Measurements from ENCODE around the gene NWD2.

The NWD2 gene

DNA sequence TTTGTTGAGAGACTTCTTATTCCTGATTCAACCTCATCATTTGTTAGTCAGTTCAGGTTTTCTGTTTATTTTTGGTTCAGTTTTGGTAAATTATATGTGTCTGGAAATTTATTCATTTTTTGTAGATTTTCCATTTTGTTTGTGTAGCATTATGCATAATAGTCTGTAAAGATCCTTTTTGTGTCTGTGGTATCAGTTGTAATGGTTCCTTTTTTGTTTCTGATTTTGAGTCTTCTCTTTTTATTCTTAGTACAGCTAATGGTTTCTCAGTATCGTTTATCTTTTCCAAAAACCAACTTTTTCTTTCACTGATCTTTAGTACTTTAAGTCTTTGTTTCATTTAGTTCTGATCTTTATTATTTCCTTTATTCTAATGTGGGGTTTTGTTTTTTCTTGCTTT is 61.4 kb downstream of the NWD2 start:
- no peak for DNase-seq

- DNase-seq = no peak
These were observed 72.6 kb downstream of the NWD2 start for GRCh38 chr4:37317104-37317643.

DNA sequence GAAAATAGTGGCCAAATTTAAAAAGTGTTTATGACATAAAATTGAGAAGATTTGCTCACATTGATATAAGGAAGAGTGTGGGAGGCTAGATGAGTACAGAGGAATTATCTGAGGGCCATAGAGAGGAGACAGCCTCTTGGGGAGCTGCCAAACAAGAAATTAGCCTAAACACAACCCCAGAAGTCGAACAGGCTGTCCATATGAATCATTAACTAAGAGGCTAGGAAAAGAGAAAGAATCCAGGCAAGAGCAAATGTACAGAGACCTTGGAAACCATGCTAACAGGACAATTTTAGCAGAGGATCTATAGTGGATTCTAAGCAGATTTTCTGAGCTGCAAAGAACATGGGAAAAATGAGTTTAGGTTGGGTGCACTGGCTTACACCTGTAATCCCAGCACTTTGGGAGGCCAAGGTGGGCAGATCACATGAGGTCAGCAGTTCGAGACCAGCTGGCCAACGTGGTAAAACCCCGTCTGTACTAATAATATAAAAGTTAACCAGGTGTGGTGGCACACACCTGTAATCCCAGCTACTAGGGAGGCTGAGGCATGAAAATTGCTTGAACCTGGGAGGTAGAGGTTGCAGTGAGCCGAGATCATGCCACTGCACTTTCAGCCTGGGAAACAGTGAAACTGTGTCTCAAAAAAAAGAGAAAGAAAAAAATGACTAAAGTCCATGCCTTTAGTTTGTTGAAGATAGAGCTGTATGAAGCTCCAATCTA is 76.1 kb downstream of the NWD2 start:
- DNase-seq = no peak

- DNase-seq = no peak
These were observed 77.6 kb downstream of the NWD2 start for GRCh38 chr4:37322122-37322521.

GRCh38 chr4:37324546-37324945 is 80.0 kb downstream of the NWD2 start:
- DNase-seq = no peak

GRCh38 chr4:37326852-37327251 is 82.3 kb downstream of the NWD2 start:
- DNase-seq = no peak

DNA sequence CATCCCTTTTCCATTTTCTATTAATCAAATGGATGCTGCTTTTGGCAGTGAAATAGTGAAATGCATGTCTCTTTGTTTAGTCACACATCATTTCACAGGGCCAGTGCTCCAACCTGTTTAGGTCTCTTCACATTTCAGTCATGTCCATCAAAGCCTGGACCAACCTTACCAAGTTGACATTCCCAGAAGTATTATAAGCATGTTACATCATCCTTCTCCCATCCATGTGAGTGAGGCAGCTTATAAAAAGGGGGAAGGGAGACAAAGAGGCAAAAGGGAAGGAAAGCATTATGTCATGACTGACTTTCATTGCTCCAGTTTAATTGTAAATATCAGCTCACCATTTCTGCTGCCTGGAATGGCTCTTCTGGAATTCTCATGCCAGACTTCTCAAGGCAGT is 94.4 kb downstream of the NWD2 start:
- DNase-seq = no peak

GRCh38 chr4:37358748-37359147 is 114.2 kb downstream of the NWD2 start:
- no peak for DNase-seq

- no peak for DNase-seq
These were observed 114.7 kb downstream of the NWD2 start for GRCh38 chr4:37359261-37359660.

DNA sequence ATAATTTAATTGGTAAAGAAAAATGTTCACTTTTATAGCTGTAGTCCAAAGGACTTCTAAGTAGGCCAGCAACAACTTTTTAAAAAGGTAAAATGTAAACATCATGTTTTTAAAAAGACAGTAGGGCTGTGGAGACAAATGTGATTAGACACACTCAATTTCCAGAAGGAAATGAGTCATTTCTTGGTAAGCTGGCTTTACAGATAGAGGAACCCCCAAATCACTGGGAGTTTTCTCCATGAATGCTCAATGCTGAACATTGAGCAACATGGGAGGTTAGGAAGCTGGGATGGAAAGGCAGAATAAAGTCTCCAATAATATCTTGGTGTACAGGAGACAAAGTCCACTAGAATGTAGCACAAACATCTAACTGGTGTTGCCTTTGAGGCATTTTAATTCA is 121.3 kb downstream of the NWD2 start:
- no peak for DNase-seq

DNA sequence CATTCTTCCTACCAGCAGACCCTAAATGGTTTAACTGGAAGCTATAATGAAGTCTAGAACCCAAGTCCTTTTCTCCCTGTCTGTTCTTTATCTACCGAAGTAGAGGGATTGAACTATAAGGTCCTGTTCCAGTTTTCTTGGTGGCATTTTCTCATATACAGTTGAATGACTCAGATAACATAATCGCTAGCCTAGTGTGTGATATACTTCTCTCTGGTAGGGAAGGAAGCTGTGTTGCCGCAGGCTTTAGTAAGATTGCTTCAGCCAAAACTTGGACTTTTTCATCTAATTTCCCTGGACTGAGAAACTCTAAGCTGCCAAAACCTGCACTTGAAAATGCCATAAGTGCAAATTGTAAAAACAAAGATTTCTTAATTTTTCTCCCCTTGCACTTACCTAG is 123.4 kb downstream of the NWD2 start:
- no peak for DNase-seq

- DNase-seq = no peak
These were observed 125.5 kb downstream of the NWD2 start for GRCh38 chr4:37370052-37370451.

DNA sequence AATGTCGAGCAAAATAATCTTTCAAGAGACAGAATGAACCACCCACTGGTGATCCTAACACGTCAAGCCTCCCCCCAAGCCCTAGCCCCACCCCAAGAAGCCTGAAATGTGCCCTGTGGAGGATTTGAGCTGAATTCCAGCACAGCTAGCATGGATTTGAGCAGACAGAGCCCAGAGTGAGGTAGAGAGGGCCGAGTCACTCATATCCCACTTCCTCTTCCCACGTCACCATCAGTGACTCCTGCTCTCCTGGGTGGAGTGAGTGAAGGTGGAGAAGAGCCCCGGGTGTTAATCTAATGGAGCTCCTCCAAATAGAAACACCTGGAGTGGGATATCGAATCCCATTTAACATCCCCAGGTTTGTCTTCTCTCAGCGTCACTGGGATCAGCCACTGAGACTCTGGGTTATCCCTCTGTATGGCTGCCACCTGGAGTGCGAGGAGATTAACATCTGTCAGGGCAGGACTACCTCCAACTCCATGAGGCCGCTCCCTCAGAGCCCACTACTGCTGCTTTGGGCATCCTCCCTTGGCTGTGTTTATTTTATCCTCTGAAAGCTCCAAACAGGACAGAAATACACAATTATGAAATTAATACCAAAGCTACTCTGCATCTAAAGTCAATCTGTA is 136.6 kb downstream of the NWD2 start:
- no peak for DNase-seq

- peak; percentile 36 for DNase-seq
These were observed 139.2 kb downstream of the NWD2 start for GRCh38 chr4:37383579-37384229.

DNA sequence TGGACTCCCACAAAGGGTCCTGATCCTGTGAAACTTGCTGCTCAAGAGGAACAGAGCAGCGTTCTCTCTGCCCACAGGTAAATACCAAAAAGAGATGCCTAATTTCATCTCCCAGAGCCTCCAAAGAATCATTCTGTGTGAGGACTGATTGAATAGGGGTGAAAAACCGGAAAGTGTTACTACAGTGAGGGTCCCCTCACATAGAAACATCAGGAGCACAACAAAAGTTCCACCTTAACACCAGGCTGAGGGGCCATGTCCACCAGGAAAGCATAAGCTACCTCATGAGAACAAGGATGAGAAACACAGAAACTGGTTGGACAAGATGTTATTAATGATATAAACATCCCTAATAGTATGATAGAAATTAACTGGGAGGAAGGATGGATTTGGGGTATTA is 140.9 kb downstream of the NWD2 start:
- DNase-seq = no peak

DNA sequence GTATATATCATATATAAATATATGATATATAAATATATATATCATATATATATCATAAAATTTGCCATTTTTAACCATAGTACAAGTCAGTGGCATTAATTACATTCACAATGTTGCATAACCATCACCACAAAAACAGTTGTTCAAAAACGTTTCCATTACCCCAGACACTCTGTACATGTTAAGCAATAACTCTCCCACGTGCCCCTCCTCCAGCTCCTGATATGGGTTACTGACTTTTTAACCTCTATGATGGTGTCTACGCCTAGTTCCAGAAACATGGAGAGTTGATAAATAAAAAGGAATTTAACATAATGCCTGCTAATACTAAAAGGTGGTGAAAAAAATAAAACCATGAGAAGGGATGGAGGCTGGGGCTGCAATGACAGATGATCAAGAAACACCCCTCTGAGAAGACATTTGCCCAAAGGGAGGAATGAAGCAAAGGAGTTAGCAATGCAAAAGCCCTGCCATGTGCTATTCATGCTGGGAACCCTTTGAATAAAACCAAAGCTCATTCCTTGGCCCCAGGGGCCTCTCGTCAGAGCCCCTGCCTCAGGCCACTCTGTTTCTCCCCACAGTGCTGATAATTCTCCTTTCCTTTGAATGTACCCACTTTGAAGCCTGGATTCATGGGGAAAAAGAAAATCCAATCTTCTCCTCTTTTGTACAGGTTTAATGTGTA is 144.3 kb downstream of the NWD2 start:
- no peak for DNase-seq

GRCh38 chr4:37389366-37389765 is 144.8 kb downstream of the NWD2 start:
- DNase-seq = no peak

DNA sequence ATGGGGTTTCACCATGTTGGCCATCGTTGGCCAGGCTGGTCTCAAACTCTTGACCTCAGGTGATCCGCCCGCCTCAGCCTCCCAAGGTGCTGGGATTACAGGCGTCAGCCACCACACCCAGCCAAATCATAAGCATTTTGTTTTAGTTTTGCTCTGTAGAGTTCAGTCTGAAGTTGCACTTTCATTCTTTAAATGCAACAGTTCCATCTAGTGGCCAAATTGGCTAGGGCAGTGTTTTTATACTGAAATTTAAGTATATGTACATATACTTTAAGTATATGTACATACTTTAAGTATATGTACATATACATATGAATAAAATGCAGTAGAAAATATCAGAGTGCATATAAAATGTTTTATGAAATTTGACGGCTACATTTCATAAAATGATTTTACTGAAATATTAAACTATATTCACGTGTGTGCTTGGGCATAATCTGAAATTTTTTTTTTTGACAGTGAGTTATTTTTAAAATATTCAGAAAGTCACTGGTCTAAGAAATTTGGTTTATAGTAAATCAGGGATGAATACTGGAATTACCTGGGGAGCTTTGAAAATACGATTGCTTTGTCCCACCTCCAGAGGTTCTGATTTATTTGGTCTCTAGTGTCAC is 145.5 kb downstream of the NWD2 start:
- peak; percentile 71 for DNase-seq

- no peak for DNase-seq
These were observed 148.1 kb downstream of the NWD2 start for GRCh38 chr4:37392521-37393255.

DNA sequence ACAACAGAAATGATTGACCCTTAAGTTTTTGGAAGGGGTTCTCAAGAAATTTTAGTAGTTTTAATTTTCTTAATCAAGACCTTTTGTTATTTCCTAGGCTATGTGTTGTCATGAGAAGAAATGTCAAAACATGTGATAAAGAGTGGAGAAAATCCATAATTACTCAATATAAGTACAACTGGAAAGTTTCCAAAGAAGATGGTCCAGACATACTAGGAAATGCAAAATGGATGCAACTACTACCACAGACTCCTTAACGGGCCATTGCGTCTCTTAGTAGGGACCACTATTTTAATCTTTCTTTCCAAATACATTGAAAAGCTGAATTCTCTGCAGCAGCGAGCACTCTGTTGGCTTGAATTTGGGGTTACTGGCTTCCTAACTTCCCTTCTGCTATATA is 148.8 kb downstream of the NWD2 start:
- no peak for DNase-seq

- no peak for DNase-seq
These were observed 149.3 kb downstream of the NWD2 start for GRCh38 chr4:37393889-37394288.

DNA sequence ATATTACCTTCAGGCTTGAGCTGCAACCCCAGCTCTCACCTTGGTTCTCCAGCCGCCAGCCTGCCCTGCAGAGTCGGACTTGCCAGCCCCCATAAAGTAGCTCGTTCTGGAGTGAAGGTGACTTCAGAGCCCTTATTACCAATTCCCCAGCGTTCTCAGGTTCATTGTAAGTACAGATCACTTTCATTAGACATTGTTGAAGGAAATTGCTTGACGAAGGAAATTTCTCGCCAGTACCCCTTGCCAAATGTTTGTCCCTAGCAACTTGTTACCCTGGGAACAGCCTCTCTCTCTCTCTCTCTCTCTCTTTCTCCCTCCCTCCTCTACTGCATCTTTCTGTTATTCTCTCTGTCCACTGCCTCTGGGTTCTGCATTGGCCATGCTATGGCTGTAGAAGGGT is 153.0 kb downstream of the NWD2 start:
- no peak for DNase-seq

Data from NCI-H526 treated with DMSO at 0.1 percent for 48 hours (cell line).